Keratinocyte (primary cell): ENCODE results near the gene RIMS1. TPM values are rescaled to one million over a fixed set of nuclear protein-coding genes. Genes with fewer than 3 reads are reported as not detected.

Experiments used
- DNase-seq: peaks from one replicate; pipeline ENCODE4 v3.0.0-alpha.2; 2011; ENCODE audit warnings: low read depth, missing footprints, low spot score
- FAIRE-seq: peaks from 2 replicates; lab custom pipeline; 2011; peaks lifted over from hg19 to GRCh38; lab: Jason Lieb, UNC
- H2AFZ ChIP-seq: 2 replicates; pipeline ENCODE4 v1.6.0; 2012; ENCODE audit warnings: low read length, control low read depth, inconsistent platforms; ENCODE audit not compliant: control insufficient read depth
- H3K27ac ChIP-seq: 2 replicates; pipeline ENCODE4 v1.5.1; 2011; ENCODE audit warnings: low read length; ENCODE audit not compliant: control insufficient read depth, insufficient read depth
- H3K27me3 ChIP-seq: 3 replicates; pipeline ENCODE4 v1.6.0; 2011; ENCODE audit warnings: low read length; ENCODE audit not compliant: control insufficient read depth, insufficient read depth; ENCODE audit errors: extremely low read depth
- H3K36me3 ChIP-seq, 2 experiments: 2 replicates in 1 of 2; 3 replicates in 1 of 2; pipeline ENCODE4 v1.5.1; 2011; ENCODE audit warnings: low read length in 2 of 2, mild to moderate bottlenecking in 1 of 2; ENCODE audit not compliant: control insufficient read depth in 2 of 2, insufficient read depth in 2 of 2; ENCODE audit errors: extremely low read depth in 1 of 2
- H3K4me1 ChIP-seq: 3 replicates; pipeline ENCODE4 v1.5.1; 2011; ENCODE audit warnings: low read length; ENCODE audit not compliant: control insufficient read depth, insufficient read depth; ENCODE audit errors: extremely low read depth
- H3K4me2 ChIP-seq: 3 replicates; pipeline ENCODE4 v1.6.0; 2011; ENCODE audit warnings: low read depth, low read length; ENCODE audit not compliant: control insufficient read depth, insufficient read depth; ENCODE audit errors: extremely low read depth
- H3K4me3 ChIP-seq, 3 experiments: fragments of 200-600 bp in 1 of 3; sonication (generic) in 1 of 3; 2 replicates in 2 of 3; 3 replicates in 1 of 3; pipeline ENCODE4 v1.5.1; 2011 to 2016; ENCODE audit warnings: low read length in 3 of 3, mild to moderate bottlenecking in 3 of 3, control low read depth in 2 of 3, inconsistent platforms in 1 of 3, low read depth in 1 of 3, mixed read lengths in 1 of 3, mixed run types in 1 of 3, moderate library complexity in 1 of 3; ENCODE audit not compliant: control insufficient read depth in 2 of 3, insufficient read depth in 2 of 3; ENCODE audit errors: extremely low read depth in 1 of 3
- H3K79me2 ChIP-seq: 2 replicates; pipeline ENCODE4 v1.6.0; 2012; ENCODE audit warnings: low read length; ENCODE audit not compliant: control insufficient read depth, insufficient read depth
- H3K9ac ChIP-seq: 3 replicates; pipeline ENCODE4 v1.6.0; 2011; ENCODE audit warnings: low read length; ENCODE audit not compliant: control insufficient read depth, insufficient read depth; ENCODE audit errors: extremely low read depth
- H3K9me1 ChIP-seq: 3 replicates; pipeline ENCODE4 v1.6.0; 2011; ENCODE audit warnings: low read length; ENCODE audit not compliant: control insufficient read depth, insufficient read depth; ENCODE audit errors: extremely low read depth
- H3K9me3 ChIP-seq: 2 replicates; pipeline ENCODE4 v1.5.1; 2012; ENCODE audit warnings: low read depth, low read length; ENCODE audit not compliant: control insufficient read depth
- H4K20me1 ChIP-seq: 3 replicates; pipeline ENCODE4 v1.6.0; 2011; ENCODE audit warnings: low read length; ENCODE audit not compliant: control insufficient read depth, insufficient read depth; ENCODE audit errors: extremely low read depth
- EZH2 ChIP-seq: IDR thresholded peaks from one replicate; pipeline ENCODE4 v1.6.1; 2012; ENCODE audit warnings: inconsistent platforms, mild to moderate bottlenecking, low read length, moderate library complexity
- dilution Hi-C: fragments of 300-500 bp; cut with MboI; formaldehyde crosslinking; loops from one replicate; pipeline ENCODE4 v1.7.0; 2020; ENCODE audit warnings: low sequenced_read_pairs; ENCODE audit not compliant: extremely low pct_ligation_motif_present
- polyA plus RNA-seq, 5 experiments: library from polyadenylated mRNA; depleted of rRNA in 3 of 5; stranded (reverse) in 3 of 5; stranded (forward) in 1 of 5; unstranded in 1 of 5; fragments of >200 nt; gene quantifications; 1 replicate in 1 of 5; 2 replicates in 3 of 5; 3 replicates in 1 of 5; pipeline versions ENCODE4 v1.2.1 to v1.2.3, GENCODE V29; 2011 to 2012; ENCODE audit warnings: missing spikeins in 2 of 5, low read depth in 1 of 5, low replicate concordance in 1 of 5
- TF ChIP-seq, protein P1 (sequence below), 3 experiments: IDR thresholded peaks in 1 of 3; conservative IDR thresholded peaks in 1 of 3; optimal IDR thresholded peaks in 1 of 3; 2 replicates in 2 of 3; 3 replicates in 1 of 3; pipeline versions ENCODE3 to v1.5.1; 2011; ENCODE audit warnings: low read length in 3 of 3, mild to moderate bottlenecking in 3 of 3, moderate library complexity in 2 of 3, control low read depth in 1 of 3, inconsistent platforms in 1 of 3; ENCODE audit not compliant: insufficient read depth in 2 of 3; ENCODE audit errors: extremely low read depth in 1 of 3

RIMS1 gene
- polyA plus RNA-seq, 1 donor (not counting 4 experiments of a cell fraction or from before 2014, with no cell fraction given) = not detected

DNA sequence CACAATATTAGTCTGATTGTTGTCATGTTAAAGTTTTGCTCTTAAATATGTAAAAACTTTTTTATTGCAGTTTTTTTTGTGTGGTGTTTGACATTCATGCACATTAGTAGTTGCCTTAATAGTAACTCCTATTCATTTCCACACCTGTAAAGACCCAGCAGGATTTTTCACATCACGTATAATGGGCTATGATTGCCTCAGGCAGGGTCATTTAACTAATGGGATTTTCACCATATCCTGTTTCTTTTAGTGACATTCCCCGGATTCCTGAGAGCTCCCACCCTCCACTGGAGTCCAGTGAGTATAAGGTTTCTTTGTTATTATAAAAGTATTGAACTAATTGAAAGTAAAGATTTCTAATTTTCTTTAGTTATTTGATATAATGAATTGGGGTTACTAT, 359.2 kb downstream of the RIMS1 start:
- Histone ChIP-seq H4K20me1 (no peaks in the 10 kb centered on the region), H2AFZ (no peak overlapping the region), H3K36me3 (no peaks in the 10 kb centered on the region), H3K9ac (no peak overlapping the region), H3K27me3 (no peaks in the 10 kb centered on the region), H3K9me1 (no peaks in the 10 kb centered on the region), H3K4me3 (no peak overlapping the region), H3K4me1 (no peaks in the 10 kb centered on the region), H3K27ac (no peak overlapping the region), H3K79me2 (no peaks in the 10 kb centered on the region), H3K4me2 (no peak overlapping the region), H3K9me3 (no peaks in the 10 kb centered on the region)
- FAIRE-seq (no peak), DNase-seq (no peak)
- dilution Hi-C loops = no loop called here
- no peak for TF ChIP-seq EZH2
- TF ChIP-seq, protein P1, sequence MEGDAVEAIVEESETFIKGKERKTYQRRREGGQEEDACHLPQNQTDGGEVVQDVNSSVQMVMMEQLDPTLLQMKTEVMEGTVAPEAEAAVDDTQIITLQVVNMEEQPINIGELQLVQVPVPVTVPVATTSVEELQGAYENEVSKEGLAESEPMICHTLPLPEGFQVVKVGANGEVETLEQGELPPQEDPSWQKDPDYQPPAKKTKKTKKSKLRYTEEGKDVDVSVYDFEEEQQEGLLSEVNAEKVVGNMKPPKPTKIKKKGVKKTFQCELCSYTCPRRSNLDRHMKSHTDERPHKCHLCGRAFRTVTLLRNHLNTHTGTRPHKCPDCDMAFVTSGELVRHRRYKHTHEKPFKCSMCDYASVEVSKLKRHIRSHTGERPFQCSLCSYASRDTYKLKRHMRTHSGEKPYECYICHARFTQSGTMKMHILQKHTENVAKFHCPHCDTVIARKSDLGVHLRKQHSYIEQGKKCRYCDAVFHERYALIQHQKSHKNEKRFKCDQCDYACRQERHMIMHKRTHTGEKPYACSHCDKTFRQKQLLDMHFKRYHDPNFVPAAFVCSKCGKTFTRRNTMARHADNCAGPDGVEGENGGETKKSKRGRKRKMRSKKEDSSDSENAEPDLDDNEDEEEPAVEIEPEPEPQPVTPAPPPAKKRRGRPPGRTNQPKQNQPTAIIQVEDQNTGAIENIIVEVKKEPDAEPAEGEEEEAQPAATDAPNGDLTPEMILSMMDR (optimal IDR thresholded peaks at IDR 0.05 in 1 of 3, IDR thresholded peaks at IDR 0.05 in 1 of 3, conservative IDR thresholded peaks at IDR 0.05 in 1 of 3; ENCODE audit: extremely low read depth in 1 of 3, insufficient read depth in 2 of 3, low read length in 3 of 3) = no peak

DNA sequence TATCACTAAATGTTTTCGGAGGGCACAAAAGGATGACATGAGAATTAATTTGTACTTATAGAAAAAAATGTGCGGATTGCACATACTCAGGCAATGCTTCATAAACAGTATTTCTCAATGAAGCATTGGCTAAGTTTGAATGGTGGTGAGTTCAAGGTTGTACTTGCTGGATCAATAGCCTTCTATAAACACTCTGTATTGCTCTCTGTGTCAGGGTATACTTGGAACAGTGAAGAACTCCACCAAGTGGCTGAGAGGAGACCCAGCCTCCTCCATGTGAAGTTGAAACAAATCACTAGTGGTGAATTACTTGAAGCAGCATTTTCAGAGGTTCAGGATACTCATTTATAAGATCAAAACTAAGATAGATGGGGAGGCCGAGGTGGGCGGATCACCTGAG, 360.6 kb downstream of the RIMS1 start:
- Histone ChIP-seq H3K9me1 (no peaks in the 10 kb centered on the region), H3K4me2 (no peak overlapping the region), H3K4me3 (no peak overlapping the region), H3K36me3 (no peaks in the 10 kb centered on the region), H3K79me2 (no peaks in the 10 kb centered on the region), H2AFZ (no peak overlapping the region), H3K4me1 (no peaks in the 10 kb centered on the region), H4K20me1 (no peaks in the 10 kb centered on the region), H3K9me3 (no peaks in the 10 kb centered on the region), H3K9ac (no peak overlapping the region), H3K27ac (no peak overlapping the region), H3K27me3 (no peaks in the 10 kb centered on the region)
- FAIRE-seq (no peak), DNase-seq (no peak)
- TF ChIP-seq, protein P1 (optimal IDR thresholded peaks at IDR 0.05 in 1 of 3, IDR thresholded peaks at IDR 0.05 in 1 of 3, conservative IDR thresholded peaks at IDR 0.05 in 1 of 3; ENCODE audit: extremely low read depth in 1 of 3, insufficient read depth in 2 of 3, low read length in 3 of 3) = peak in 1 of 3 experiments; percentile 16
- no peak for TF ChIP-seq EZH2
- dilution Hi-C loops = no loop called here
